ENCODE measurements around the gene TCTN3. TPM values are rescaled to one million over a fixed set of nuclear protein-coding genes. Genes with fewer than 3 reads are reported as not detected.

TCTN3 gene
- total and polyA plus RNA-seq, 2 of the 13 experiments (the other 11 are each of a cell fraction or from before 2014, with no cell fraction given) = 53.3 to 60.0 TPM

DNA sequence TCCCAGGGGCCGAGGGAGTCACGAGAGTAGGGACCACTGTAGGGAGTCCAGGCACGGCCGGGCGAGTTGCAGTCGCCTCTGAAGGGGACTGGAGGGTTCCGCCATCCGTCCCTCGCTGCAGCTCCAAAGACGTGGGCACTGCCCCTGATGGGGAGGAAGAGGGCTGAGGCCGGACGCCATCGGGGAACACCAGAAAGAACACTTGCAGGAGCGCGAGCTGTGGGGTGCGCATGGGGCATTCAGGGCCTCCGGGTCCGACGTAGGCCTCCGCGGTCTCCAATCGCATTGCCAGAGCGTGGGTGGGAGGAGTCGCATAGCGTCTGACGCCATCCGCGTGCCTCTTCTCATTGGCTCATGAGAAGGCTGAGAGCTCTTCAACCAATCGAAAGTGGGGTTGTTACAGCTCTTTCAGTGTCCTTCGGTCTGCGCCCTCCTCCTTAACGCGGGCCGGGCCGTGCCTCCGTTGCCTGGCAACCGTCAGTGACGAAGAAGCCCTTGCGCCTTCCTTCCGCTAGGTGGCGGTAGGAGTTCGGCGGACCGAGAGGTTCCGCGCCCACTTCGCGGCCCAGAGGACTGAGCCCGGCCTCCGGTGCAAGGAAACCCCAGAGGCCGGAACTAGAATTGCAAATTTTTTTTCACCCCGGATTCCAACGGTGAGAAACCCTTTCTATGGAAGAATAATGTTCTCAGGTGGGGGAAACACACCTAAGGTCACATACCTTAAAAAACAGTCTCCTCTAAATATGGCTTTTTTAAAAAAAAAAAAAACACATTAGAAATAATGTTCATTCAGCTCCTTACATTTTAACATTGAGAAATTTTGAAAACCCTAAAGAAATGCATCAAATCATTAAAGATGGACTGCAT lies at the start of gene TCTN3 (continued):
- TF ChIP-seq, protein P1, sequence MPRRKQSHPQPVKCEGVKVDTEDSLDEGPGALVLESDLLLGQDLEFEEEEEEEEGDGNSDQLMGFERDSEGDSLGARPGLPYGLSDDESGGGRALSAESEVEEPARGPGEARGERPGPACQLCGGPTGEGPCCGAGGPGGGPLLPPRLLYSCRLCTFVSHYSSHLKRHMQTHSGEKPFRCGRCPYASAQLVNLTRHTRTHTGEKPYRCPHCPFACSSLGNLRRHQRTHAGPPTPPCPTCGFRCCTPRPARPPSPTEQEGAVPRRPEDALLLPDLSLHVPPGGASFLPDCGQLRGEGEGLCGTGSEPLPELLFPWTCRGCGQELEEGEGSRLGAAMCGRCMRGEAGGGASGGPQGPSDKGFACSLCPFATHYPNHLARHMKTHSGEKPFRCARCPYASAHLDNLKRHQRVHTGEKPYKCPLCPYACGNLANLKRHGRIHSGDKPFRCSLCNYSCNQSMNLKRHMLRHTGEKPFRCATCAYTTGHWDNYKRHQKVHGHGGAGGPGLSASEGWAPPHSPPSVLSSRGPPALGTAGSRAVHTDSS (CRISPR knock-in tag; conservative IDR thresholded peaks at IDR 0.05) = no peak
- peak; percentile 88 for TF ChIP-seq CSRNP1 (CRISPR knock-in tag; IDR thresholded peaks at IDR 0.05)
- no peak for TF ChIP-seq JUND (CRISPR knock-in tag; IDR thresholded peaks at IDR 0.05)
- no peak for TF ChIP-seq HDAC6 (IDR thresholded peaks at IDR 0.05; ENCODE audit: low read depth, low read length)
- TF ChIP-seq ZNF607 (CRISPR knock-in tag; IDR thresholded peaks at IDR 0.05; ENCODE audit: borderline replicate concordance) = no peak
- no peak for TF ChIP-seq ZNF256 (CRISPR knock-in tag; conservative IDR thresholded peaks at IDR 0.05)
- peak; percentile 73 for TF ChIP-seq ELF1 (CRISPR knock-in tag; IDR thresholded peaks at IDR 0.05)
- TF ChIP-seq ZNF577 (CRISPR knock-in tag; IDR thresholded peaks at IDR 0.05; ENCODE audit: borderline replicate concordance, low read depth) = no peak
- peak; percentile 88 for TF ChIP-seq ZFY (CRISPR knock-in tag; IDR thresholded peaks at IDR 0.05)
- TF ChIP-seq ATM (IDR thresholded peaks at IDR 0.05; ENCODE audit: borderline replicate concordance) = no peak
- peak; percentile 83 for TF ChIP-seq MYC (CRISPR knock-in tag; IDR thresholded peaks at IDR 0.05; ENCODE audit: borderline replicate concordance)
- TF ChIP-seq ZNF251 (CRISPR knock-in tag; IDR thresholded peaks at IDR 0.05) = no peak
- TF ChIP-seq HHEX (CRISPR knock-in tag; IDR thresholded peaks at IDR 0.05) = no peak
- no peak for TF ChIP-seq AKAP8 (CRISPR knock-in tag; IDR thresholded peaks at IDR 0.05)
- TF ChIP-seq KAT2B (IDR thresholded peaks at IDR 0.05; ENCODE audit: borderline replicate concordance, low read depth, low read length) = no peak
- no peak for TF ChIP-seq TSC22D2 (CRISPR knock-in tag; IDR thresholded peaks at IDR 0.05; ENCODE audit: borderline replicate concordance)
- no peak for TF ChIP-seq WIZ (CRISPR knock-in tag; IDR thresholded peaks at IDR 0.05)
- TF ChIP-seq HNRNPUL1 (IDR thresholded peaks at IDR 0.05; ENCODE audit: low read depth, low read length) = no peak
- TF ChIP-seq PBX3 (CRISPR knock-in tag; IDR thresholded peaks at IDR 0.05; ENCODE audit: borderline replicate concordance) = no peak
- TF ChIP-seq, protein P2, sequence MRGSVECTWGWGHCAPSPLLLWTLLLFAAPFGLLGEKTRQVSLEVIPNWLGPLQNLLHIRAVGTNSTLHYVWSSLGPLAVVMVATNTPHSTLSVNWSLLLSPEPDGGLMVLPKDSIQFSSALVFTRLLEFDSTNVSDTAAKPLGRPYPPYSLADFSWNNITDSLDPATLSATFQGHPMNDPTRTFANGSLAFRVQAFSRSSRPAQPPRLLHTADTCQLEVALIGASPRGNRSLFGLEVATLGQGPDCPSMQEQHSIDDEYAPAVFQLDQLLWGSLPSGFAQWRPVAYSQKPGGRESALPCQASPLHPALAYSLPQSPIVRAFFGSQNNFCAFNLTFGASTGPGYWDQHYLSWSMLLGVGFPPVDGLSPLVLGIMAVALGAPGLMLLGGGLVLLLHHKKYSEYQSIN (CRISPR knock-in tag; IDR thresholded peaks at IDR 0.05; ENCODE audit: borderline replicate concordance) = no peak
- no peak for TF ChIP-seq ZSCAN29 (CRISPR knock-in tag; conservative IDR thresholded peaks at IDR 0.05)
- TF ChIP-seq, protein P3, sequence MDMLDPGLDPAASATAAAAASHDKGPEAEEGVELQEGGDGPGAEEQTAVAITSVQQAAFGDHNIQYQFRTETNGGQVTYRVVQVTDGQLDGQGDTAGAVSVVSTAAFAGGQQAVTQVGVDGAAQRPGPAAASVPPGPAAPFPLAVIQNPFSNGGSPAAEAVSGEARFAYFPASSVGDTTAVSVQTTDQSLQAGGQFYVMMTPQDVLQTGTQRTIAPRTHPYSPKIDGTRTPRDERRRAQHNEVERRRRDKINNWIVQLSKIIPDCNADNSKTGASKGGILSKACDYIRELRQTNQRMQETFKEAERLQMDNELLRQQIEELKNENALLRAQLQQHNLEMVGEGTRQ (IDR thresholded peaks at IDR 0.05; ENCODE audit: low read depth, low read length) = no peak
- TF ChIP-seq, protein P3 (CRISPR knock-in tag; IDR thresholded peaks at IDR 0.05; ENCODE audit: borderline replicate concordance) = no peak

All from HepG2 (cell line).